ENCODE data around the gene PDE6A. TPM values are rescaled to one million over a fixed set of nuclear protein-coding genes. Genes with fewer than 3 reads are reported as not detected.

Gene PDE6A
- polyA plus RNA-seq, 1 experiment: not detected

- ChIA-PET CTCF (interaction anchor here (0.6 to 14.7 kb wide), 5 partner anchors 21 to 239 kb away, joined by 3 to 325 read pairs (median 4); partner anchors contain the start of gene SLC26A2), POLR2A (no interaction called here)
- DNase-seq (ENCODE audit: low read depth, low spot score): no peak
- H3K9me3 ChIP-seq (ENCODE audit: control insufficient read depth, insufficient read depth, low read length): no peaks in the 10 kb centered on the region
- H3K4me3 ChIP-seq (ENCODE audit: low read depth, low read length): no peak overlapping the region
- TF ChIP-seq, protein P1, sequence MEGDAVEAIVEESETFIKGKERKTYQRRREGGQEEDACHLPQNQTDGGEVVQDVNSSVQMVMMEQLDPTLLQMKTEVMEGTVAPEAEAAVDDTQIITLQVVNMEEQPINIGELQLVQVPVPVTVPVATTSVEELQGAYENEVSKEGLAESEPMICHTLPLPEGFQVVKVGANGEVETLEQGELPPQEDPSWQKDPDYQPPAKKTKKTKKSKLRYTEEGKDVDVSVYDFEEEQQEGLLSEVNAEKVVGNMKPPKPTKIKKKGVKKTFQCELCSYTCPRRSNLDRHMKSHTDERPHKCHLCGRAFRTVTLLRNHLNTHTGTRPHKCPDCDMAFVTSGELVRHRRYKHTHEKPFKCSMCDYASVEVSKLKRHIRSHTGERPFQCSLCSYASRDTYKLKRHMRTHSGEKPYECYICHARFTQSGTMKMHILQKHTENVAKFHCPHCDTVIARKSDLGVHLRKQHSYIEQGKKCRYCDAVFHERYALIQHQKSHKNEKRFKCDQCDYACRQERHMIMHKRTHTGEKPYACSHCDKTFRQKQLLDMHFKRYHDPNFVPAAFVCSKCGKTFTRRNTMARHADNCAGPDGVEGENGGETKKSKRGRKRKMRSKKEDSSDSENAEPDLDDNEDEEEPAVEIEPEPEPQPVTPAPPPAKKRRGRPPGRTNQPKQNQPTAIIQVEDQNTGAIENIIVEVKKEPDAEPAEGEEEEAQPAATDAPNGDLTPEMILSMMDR (IDR thresholded peaks at IDR 0.05; ENCODE audit: low read depth, low read length): no peak
- H3K27ac ChIP-seq (ENCODE audit: low read depth, low read length): no peak overlapping the region
- peaks cover 11% of the 10 kb centered on the region for H3K27me3 ChIP-seq (ENCODE audit: control insufficient read depth, insufficient read depth, low read length)
Observed at GRCh38 chr5:149857499-149857898, 87.1 kb downstream of the PDE6A start.

GRCh38 chr5:149855366-149855765 is 89.2 kb downstream of the PDE6A start:
- Histone ChIP-seq H3K4me3 (ENCODE audit: low read depth, low read length) (no peak overlapping the region), H3K9me3 (ENCODE audit: control insufficient read depth, insufficient read depth, low read length) (no peaks in the 10 kb centered on the region), H3K27me3 (ENCODE audit: control insufficient read depth, insufficient read depth, low read length) (peaks cover 16% of the 10 kb centered on the region), H3K27ac (ENCODE audit: low read depth, low read length) (no peak overlapping the region)
- no peak for DNase-seq (ENCODE audit: low read depth, low spot score)
- ChIA-PET CTCF (interaction anchor here (0.6 to 14.7 kb wide), 6 partner anchors 18 to 219 kb away, joined by 4 to 325 read pairs (median 16); partner anchors contain the start of gene SLC26A2), POLR2A (no interaction called here)
- TF ChIP-seq, protein P1 (IDR thresholded peaks at IDR 0.05; ENCODE audit: low read depth, low read length): no peak

DNA sequence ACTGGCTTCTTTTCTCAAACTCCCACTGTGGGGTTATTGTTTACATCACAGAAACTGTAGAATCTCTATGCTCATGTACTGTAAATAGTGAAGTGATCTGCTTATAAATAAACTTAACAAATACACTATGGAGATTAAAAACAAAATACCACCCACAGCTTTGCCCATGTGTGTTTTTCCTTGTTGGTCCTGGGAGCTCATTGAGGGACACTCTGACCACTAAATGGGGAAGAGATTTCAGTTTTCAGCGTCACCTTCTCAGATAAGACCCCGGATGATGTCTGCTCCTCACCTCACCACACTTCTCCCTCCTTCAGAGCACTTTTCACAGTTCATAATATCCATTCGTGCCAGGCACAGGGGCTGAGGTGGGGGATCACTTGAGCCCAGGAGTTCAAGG is 89.7 kb downstream of the PDE6A start:
- POLR2A ChIA-PET: no interaction called here
- DNase-seq (ENCODE audit: low read depth, low spot score): no peak
- no peaks in the 10 kb centered on the region for H3K9me3 ChIP-seq (ENCODE audit: control insufficient read depth, insufficient read depth, low read length)
- no peak overlapping the region for H3K4me3 ChIP-seq (ENCODE audit: low read depth, low read length)
- H3K27ac ChIP-seq (ENCODE audit: low read depth, low read length): no peak overlapping the region
- CTCF ChIA-PET: interaction anchor here (0.9 to 14.7 kb wide), 10 partner anchors 9 to 218 kb away, joined by 3 to 325 read pairs (median 20); partner anchors contain the start of gene SLC26A2
- TF ChIP-seq, protein P1 (IDR thresholded peaks at IDR 0.05; ENCODE audit: low read depth, low read length): no peak
- peaks cover 19% of the 10 kb centered on the region for H3K27me3 ChIP-seq (ENCODE audit: control insufficient read depth, insufficient read depth, low read length)

DNA sequence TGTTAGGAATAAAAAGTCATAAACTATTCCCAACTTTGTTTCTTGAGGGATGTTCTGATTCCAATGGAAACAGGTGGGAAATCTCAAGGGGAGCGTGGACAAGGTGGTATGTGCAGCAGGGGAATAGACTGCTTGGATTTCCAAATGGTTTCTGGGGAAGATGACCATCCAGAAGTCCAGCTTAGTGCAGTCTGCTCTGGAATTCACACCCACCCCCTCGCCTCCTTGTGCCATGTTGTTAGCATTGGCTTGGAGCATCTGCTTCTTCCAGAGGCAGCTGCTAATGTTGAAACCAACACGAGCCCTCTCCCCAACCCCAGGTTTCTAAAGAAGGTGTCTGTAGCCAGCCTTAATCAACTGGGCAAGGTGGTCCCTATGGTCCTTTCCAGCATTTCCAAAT is 90.9 kb downstream of the PDE6A start:
- TF ChIP-seq, protein P1 (IDR thresholded peaks at IDR 0.05; ENCODE audit: low read depth, low read length): no peak
- POLR2A ChIA-PET: interaction anchor here (1.0 kb wide), 1 partner anchor 107 kb away, joined by 3 read pairs; the partner anchor contains the start of gene SLC26A2
- Histone ChIP-seq H3K9me3 (ENCODE audit: control insufficient read depth, insufficient read depth, low read length) (no peaks in the 10 kb centered on the region), H3K27me3 (ENCODE audit: control insufficient read depth, insufficient read depth, low read length) (peaks cover 19% of the 10 kb centered on the region), H3K4me3 (ENCODE audit: low read depth, low read length) (no peak overlapping the region), H3K27ac (ENCODE audit: low read depth, low read length) (no peak overlapping the region)
- CTCF ChIA-PET: interaction anchor here (0.6 to 14.7 kb wide), 21 partner anchors 10 to 220 kb away, joined by 3 to 325 read pairs (median 9); partner anchors contain the start of gene SLC26A2
- no peak for DNase-seq (ENCODE audit: low read depth, low spot score)

GRCh38 chr5:149853331-149853648 is 91.3 kb downstream of the PDE6A start:
- POLR2A ChIA-PET: interaction anchor here (1.0 kb wide), 1 partner anchor 107 kb away, joined by 3 read pairs; the partner anchor contains the start of gene SLC26A2
- no peak overlapping the region for H3K27ac ChIP-seq (ENCODE audit: low read depth, low read length)
- H3K4me3 ChIP-seq (ENCODE audit: low read depth, low read length): no peak overlapping the region
- TF ChIP-seq, protein P1 (IDR thresholded peaks at IDR 0.05; ENCODE audit: low read depth, low read length): no peak
- no peak for DNase-seq (ENCODE audit: low read depth, low spot score)
- CTCF ChIA-PET: interaction anchor here (0.7 to 14.7 kb wide), 25 partner anchors 10 to 236 kb away, joined by 3 to 325 read pairs (median 5); partner anchors contain the start of gene SLC26A2
- peaks cover 19% of the 10 kb centered on the region for H3K27me3 ChIP-seq (ENCODE audit: control insufficient read depth, insufficient read depth, low read length)
- H3K9me3 ChIP-seq (ENCODE audit: control insufficient read depth, insufficient read depth, low read length): no peaks in the 10 kb centered on the region
